ENCODE data around the gene HES6. TPM values are rescaled to one million over a fixed set of nuclear protein-coding genes. Genes with fewer than 3 reads are reported as not detected.

HES6 gene
- total and polyA plus RNA-seq, 2 experiments from 2014 or later: 38.8 to 76.3 TPM

- TF ChIP-seq REST (IDR thresholded peaks at IDR 0.05; ENCODE audit: unreplicated experiment) (no peak), EZH2phosphoT487 (IDR thresholded peaks at IDR 0.05; ENCODE audit: unreplicated experiment) (no peak)
Observed at GRCh38 chr2:238286987-238287736, 47.3 kb upstream of the HES6 start (continued).

- Histone ChIP-seq H3K27me3 (ENCODE audit: insufficient read depth) (peaks cover 6% of the 10 kb centered on the region; the same call in 1 of the 2 replicates), H3K36me3 (ENCODE audit: insufficient read depth) (no peaks in the 10 kb centered on the region), H3K4me2 (no peak overlapping the region), H3K27ac (ENCODE audit: low read depth) (no peak overlapping the region), H2AFZ (no peak overlapping the region), H3K9me2 (ENCODE audit: insufficient read depth) (no peaks in the 10 kb centered on the region), H3K4me1 (ENCODE audit: insufficient read depth) (peaks cover 26% of the 10 kb centered on the region), H3K4me3 (no peak overlapping the region), H4K20me1 (replicated peaks; ENCODE audit: insufficient read depth) (peaks cover 15% of the 10 kb centered on the region), H3F3A (replicated peaks; ENCODE audit: low read depth) (peaks cover 4% of the 10 kb centered on the region; the same call in 1 of the 2 replicates), H3K79me2 (replicated peaks; ENCODE audit: insufficient read depth) (peaks cover 16% of the 10 kb centered on the region)
- Mint-ChIP-seq H3K9me3 (no peaks in the 10 kb centered on the region), H3K27me3 (ENCODE audit: insufficient read depth, low read depth, poor library complexity) (peaks cover 20% of the 10 kb centered on the region), H3K36me3 (ENCODE audit: low read depth) (no peaks in the 10 kb centered on the region; the same call in 2 of the 3 replicates), H3K27ac (no peak overlapping the region), H3K4me3 (peak overlapping the region; percentile 86; the same call in 2 of the 3 replicates), H3K4me1 (peaks cover 44% of the 10 kb centered on the region)
- DNase-seq (ENCODE audit: low spot score): no peak
- ATAC-seq: no peak
- TF ChIP-seq REST (IDR thresholded peaks at IDR 0.05; ENCODE audit: unreplicated experiment): no peak
- TF ChIP-seq CREB1 (CRISPR knock-in tag; IDR thresholded peaks at IDR 0.05; ENCODE audit: low read depth): no peak
- no peak for TF ChIP-seq POLR2AphosphoS5 (IDR thresholded peaks at IDR 0.05; ENCODE audit: low read depth)
- TF ChIP-seq JUNB (IDR thresholded peaks at IDR 0.05; ENCODE audit: unreplicated experiment): no peak
- TF ChIP-seq ZNF114 (CRISPR knock-in tag; IDR thresholded peaks at IDR 0.05): no peak
- no peak for TF ChIP-seq EZH2phosphoT487 (IDR thresholded peaks at IDR 0.05; ENCODE audit: unreplicated experiment)
- no peak for TF ChIP-seq CTCF (conservative IDR thresholded peaks at IDR 0.05; ENCODE audit: low read depth in 2 of 2)
- no peak for TF ChIP-seq EZH2 (IDR thresholded peaks at IDR 0.05; ENCODE audit: low read depth, unreplicated experiment)
- no peak for TF ChIP-seq ETS1 (IDR thresholded peaks at IDR 0.05)
- no peak for TF ChIP-seq NANOG (IDR thresholded peaks at IDR 0.05; ENCODE audit: borderline replicate concordance)
- no peak for TF ChIP-seq STAT1 (IDR thresholded peaks at IDR 0.05; ENCODE audit: unreplicated experiment)
- TF ChIP-seq ZNF331 (CRISPR knock-in tag; IDR thresholded peaks at IDR 0.05; ENCODE audit: low read depth): no peak
Observed at GRCh38 chr2:238286551-238286950, 46.7 kb upstream of the HES6 start.

Measured in GM23338 (cell line).